ENCODE results near the gene PSMA1.

- TF ChIP-seq CTCF (IDR thresholded peaks at IDR 0.05) (no peak), POLR2A (IDR thresholded peaks at IDR 0.05) (no peak)
Measured at GRCh38 chr11:14518820-14519219, 1.4 kb downstream of the PSMA1 start.

Data from adrenal gland (tissue), 5 donors.